GM12801 (cell line): Measurements from ENCODE around the gene STRIP2.

Experiments used
- CTCF ChIP-seq: IDR thresholded peaks from one replicate; pipeline ENCODE4 v1.5.1; 2011; ENCODE audit warnings: control low read depth; ENCODE audit not compliant: insufficient read length; ENCODE audit errors: extremely low read depth

The STRIP2 gene

GRCh38 chr7:129390314-129390713, 43.9 kb upstream of the STRIP2 start:
- no peak for TF ChIP-seq CTCF

- TF ChIP-seq CTCF: no peak
These were observed 42.6 kb upstream of the STRIP2 start for GRCh38 chr7:129391546-129392171.

GRCh38 chr7:129393255-129393654, 41.0 kb upstream of the STRIP2 start:
- no peak for TF ChIP-seq CTCF

GRCh38 chr7:129394101-129394500, 40.1 kb upstream of the STRIP2 start:
- no peak for TF ChIP-seq CTCF

- no peak for TF ChIP-seq CTCF
These were observed 39.0 kb upstream of the STRIP2 start for GRCh38 chr7:129394982-129395914.

GRCh38 chr7:129401228-129401966, 32.8 kb upstream of the STRIP2 start:
- no peak for TF ChIP-seq CTCF
